ENCODE measurements around the gene CERT1. TPM values are rescaled to one million over a fixed set of nuclear protein-coding genes. Genes with fewer than 3 reads are reported as not detected.

CERT1 gene
- total RNA-seq, 1 donor from 2014 or later, result 45.4 TPM

GRCh38 chr5:75381456-75381855 lies 130.0 kb downstream of the CERT1 start:
- DNase-seq, result no peak
- Mint-ChIP-seq H3K27ac (ENCODE audit: unreplicated experiment) (no peak overlapping the region), H3K9me3 (ENCODE audit: unreplicated experiment) (no peaks in the 10 kb centered on the region), H3K36me3 (ENCODE audit: unreplicated experiment) (no peaks in the 10 kb centered on the region), H3K27me3 (ENCODE audit: unreplicated experiment) (no peaks in the 10 kb centered on the region), H3K4me1 (ENCODE audit: low read depth, unreplicated experiment) (no peaks in the 10 kb centered on the region), H3K4me3 (ENCODE audit: unreplicated experiment) (no peak overlapping the region)
- TF ChIP-seq CTCF (IDR thresholded peaks at IDR 0.05; ENCODE audit: partially characterized antibody, unreplicated experiment), result no peak

DNA sequence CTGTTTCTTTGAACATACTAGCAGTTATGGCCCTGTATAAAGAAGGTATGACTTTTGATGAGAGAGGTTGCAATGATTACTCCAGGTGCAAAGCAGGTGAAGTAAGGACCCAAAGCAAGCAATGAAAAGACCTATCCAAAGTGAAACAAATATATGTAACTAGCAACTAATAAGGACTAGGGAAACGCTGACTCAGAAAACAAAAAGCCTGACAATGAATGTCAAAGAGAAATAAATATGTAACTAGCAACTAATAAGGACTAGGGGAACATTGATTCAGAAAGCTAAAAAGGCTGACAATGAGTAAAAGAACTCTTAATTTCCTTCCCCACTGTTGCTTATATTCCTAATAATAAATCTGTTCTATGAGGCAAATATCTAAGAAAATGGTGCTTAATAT lies 131.3 kb downstream of the CERT1 start:
- TF ChIP-seq CTCF (IDR thresholded peaks at IDR 0.05; ENCODE audit: partially characterized antibody, unreplicated experiment), result no peak
- Mint-ChIP-seq H3K36me3 (ENCODE audit: unreplicated experiment) (no peaks in the 10 kb centered on the region), H3K27me3 (ENCODE audit: unreplicated experiment) (no peaks in the 10 kb centered on the region), H3K9me3 (ENCODE audit: unreplicated experiment) (no peaks in the 10 kb centered on the region), H3K27ac (ENCODE audit: unreplicated experiment) (no peak overlapping the region), H3K4me1 (ENCODE audit: low read depth, unreplicated experiment) (peaks cover 3% of the 10 kb centered on the region), H3K4me3 (ENCODE audit: unreplicated experiment) (no peak overlapping the region)
- no peak for DNase-seq

GRCh38 chr5:75375414-75375813 lies 136.0 kb downstream of the CERT1 start:
- no peaks in the 10 kb centered on the region for H3K9me3 Mint-ChIP-seq (ENCODE audit: unreplicated experiment)
- peaks cover 3% of the 10 kb centered on the region for H3K4me1 Mint-ChIP-seq (ENCODE audit: low read depth, unreplicated experiment)
- H3K27ac Mint-ChIP-seq (ENCODE audit: unreplicated experiment), result no peak overlapping the region
- no peak for DNase-seq
- no peaks in the 10 kb centered on the region for H3K36me3 Mint-ChIP-seq (ENCODE audit: unreplicated experiment)
- no peaks in the 10 kb centered on the region for H3K27me3 Mint-ChIP-seq (ENCODE audit: unreplicated experiment)
- no peak for TF ChIP-seq CTCF (IDR thresholded peaks at IDR 0.05; ENCODE audit: partially characterized antibody, unreplicated experiment)
- H3K4me3 Mint-ChIP-seq (ENCODE audit: unreplicated experiment), result no peak overlapping the region

DNA sequence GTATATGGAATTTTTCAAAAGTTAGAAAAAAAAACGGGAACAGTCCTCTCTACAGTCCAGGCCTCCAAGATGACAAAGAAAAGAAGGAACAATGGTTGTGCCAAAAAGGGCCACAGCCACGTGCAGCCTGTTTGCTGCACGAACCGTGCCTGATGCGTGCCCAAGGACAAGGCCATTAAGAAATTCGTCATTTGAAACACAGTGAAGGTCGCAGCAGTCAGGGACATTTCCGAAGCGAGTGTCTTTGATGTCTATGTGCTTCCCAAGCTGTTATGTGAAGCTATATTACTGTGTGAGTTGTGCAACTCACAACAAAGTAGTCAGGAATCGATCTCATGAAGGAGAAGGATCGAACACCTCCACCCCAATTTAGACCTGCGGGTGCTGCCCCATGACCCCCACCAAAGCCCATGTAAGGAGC lies 137.0 kb downstream of the CERT1 start:
- peaks cover 3% of the 10 kb centered on the region for H3K4me1 Mint-ChIP-seq (ENCODE audit: low read depth, unreplicated experiment)
- H3K4me3 Mint-ChIP-seq (ENCODE audit: unreplicated experiment), result no peak overlapping the region
- TF ChIP-seq CTCF (IDR thresholded peaks at IDR 0.05; ENCODE audit: partially characterized antibody, unreplicated experiment), result no peak
- no peaks in the 10 kb centered on the region for H3K36me3 Mint-ChIP-seq (ENCODE audit: unreplicated experiment)
- H3K9me3 Mint-ChIP-seq (ENCODE audit: unreplicated experiment), result no peaks in the 10 kb centered on the region
- no peak for DNase-seq
- no peak overlapping the region for H3K27ac Mint-ChIP-seq (ENCODE audit: unreplicated experiment)
- no peaks in the 10 kb centered on the region for H3K27me3 Mint-ChIP-seq (ENCODE audit: unreplicated experiment)

DNA sequence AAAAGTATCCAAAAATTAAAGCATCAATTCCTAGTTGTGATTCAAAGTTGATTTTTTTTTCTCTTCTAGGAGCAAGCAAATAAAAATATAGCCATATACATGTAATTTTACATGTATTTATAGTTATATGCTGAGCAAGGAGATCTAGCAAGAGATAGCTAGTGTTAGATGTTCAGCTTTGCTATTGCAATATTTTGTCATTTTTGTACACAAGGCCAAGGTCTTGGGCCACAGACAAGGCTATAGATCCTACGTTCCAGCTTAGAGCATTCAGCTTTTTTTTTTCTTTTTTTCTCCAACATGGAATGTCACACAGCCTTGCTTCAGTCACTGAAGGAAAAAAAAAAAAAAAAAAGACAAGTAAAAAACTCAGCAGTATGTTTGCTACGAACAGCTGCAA lies 137.6 kb downstream of the CERT1 start:
- H3K4me1 Mint-ChIP-seq (ENCODE audit: low read depth, unreplicated experiment), result peaks cover 3% of the 10 kb centered on the region
- no peaks in the 10 kb centered on the region for H3K27me3 Mint-ChIP-seq (ENCODE audit: unreplicated experiment)
- DNase-seq, result no peak
- TF ChIP-seq CTCF (IDR thresholded peaks at IDR 0.05; ENCODE audit: partially characterized antibody, unreplicated experiment), result no peak
- H3K27ac Mint-ChIP-seq (ENCODE audit: unreplicated experiment), result no peak overlapping the region
- no peaks in the 10 kb centered on the region for H3K9me3 Mint-ChIP-seq (ENCODE audit: unreplicated experiment)
- no peak overlapping the region for H3K4me3 Mint-ChIP-seq (ENCODE audit: unreplicated experiment)
- no peaks in the 10 kb centered on the region for H3K36me3 Mint-ChIP-seq (ENCODE audit: unreplicated experiment)

All from glutamatergic neuron (in vitro differentiated cells).